Spleen (tissue), 10 donors: Measurements from ENCODE around the gene TMEM192. TPM values are rescaled to one million over a fixed set of nuclear protein-coding genes. Genes with fewer than 3 reads are reported as not detected.

ENCODE experiments used
- polyA plus RNA-seq, 3 donors: library from polyadenylated mRNA; stranded (reverse); fragments of 200-250 nt; gene quantifications; one replicate each; pipeline ENCODE4 v1.2.1, GENCODE V29; 2013
- total RNA-seq, 7 donors: library from RNA; depleted of rRNA in 3 of 7; stranded (reverse); fragments of >200 nt in 3 of 7; fragmentation: NEBNext Ultra II Directional in 4 of 7; extraction: Animal tissue kit (Norgen Biotek cat#: 25700) in 4 of 7; gene quantifications; one replicate each; pipeline versions ENCODE4 v1.1.0 to v1.2.1, GENCODE V29; 2016 to 2021
- donor health status: healthy with polysubstance abuse.
- donor health status: DM: no; HTN: no; CAD: no; lungs with moderate emphysema.
- donor health status: DM: no; HTN: no; CAD: no.
- donor health status: Bipolar disorder and iron deficiency.
- donor health status: healthy.
- donor health status: DM: no; HTN: no; CAD: no.
- donor health status: DM: yes; HTN: yes; CAD: no.

Gene TMEM192
- total and polyA plus RNA-seq, 10 donors: 4.3 to 19.1 (median 12.6) TPM

Other genes with a start within 250 kb of the TMEM192 start
- not detected for gene APELA, start 235.7 kb downstream of the TMEM192 start, total RNA-seq
- gene APELA, start 235.7 kb downstream of the TMEM192 start, polyA plus RNA-seq: not detected
- gene TRIM61, start 135.2 kb downstream of the TMEM192 start, total RNA-seq: 1 to 10 TPM in 5 of 7 donors, under 1 TPM in 1, not detected in 1; 0.52 to 1.8 (median 1.5) TPM
- 1 to 10 TPM in 1 of 3 donors, under 1 TPM in 2; 0.65 to 1.4 (median 0.70) TPM for gene TRIM61, start 135.2 kb downstream of the TMEM192 start, polyA plus RNA-seq
- gene TRIM60, start 80.9 kb downstream of the TMEM192 start, total RNA-seq: not detected
- not detected for gene TRIM60, start 80.9 kb downstream of the TMEM192 start, polyA plus RNA-seq
- not detected for gene TRIM75, start 59.0 kb downstream of the TMEM192 start, total RNA-seq
- not detected for gene TRIM75, start 59.0 kb downstream of the TMEM192 start, polyA plus RNA-seq
- gene KLHL2, start 94.7 kb upstream of the TMEM192 start, total RNA-seq: 100 to 1,000 TPM in 1 of 7 donors, 10 to 100 TPM in 6; 29.7 to 102 (median 55.3) TPM
- gene KLHL2, start 94.7 kb upstream of the TMEM192 start, polyA plus RNA-seq: 10 to 100 TPM; 10.8 to 21.3 (median 14.1) TPM
- gene MSMO1, start 214.8 kb upstream of the TMEM192 start, total RNA-seq: 10 to 100 TPM; 14.1 to 27.4 (median 18.7) TPM
- gene MSMO1, start 214.8 kb upstream of the TMEM192 start, polyA plus RNA-seq: 10 to 100 TPM; 11.0 to 20.6 (median 16.5) TPM